Stimulated activated CD8-positive, alpha-beta memory T cell treated with anti-CD3 and anti-CD28 coated beads, Interleukin-2, amount 100 ng/mL, for 1 hour (primary cell): ENCODE results near the gene ATP5F1C.
A peak's percentile ranks its signal among the peaks of the same experiment; 100 is the strongest.
"Not testable (repeated sequence)": the region's sequence is repeated elsewhere in the genome, so short reads cannot be mapped to it uniquely, and the experiment has no call there.

Experiments
- DNase-seq, 2 donors: peaks; one replicate each; pipeline ENCODE4 v3.0.0-alpha.2; 2020; ENCODE audit warnings: low read depth in 2 of 2

The ATP5F1C gene

GRCh38 chr10:7794251-7795026, 6.5 kb downstream of the ATP5F1C start:
- no peak for DNase-seq

DNA sequence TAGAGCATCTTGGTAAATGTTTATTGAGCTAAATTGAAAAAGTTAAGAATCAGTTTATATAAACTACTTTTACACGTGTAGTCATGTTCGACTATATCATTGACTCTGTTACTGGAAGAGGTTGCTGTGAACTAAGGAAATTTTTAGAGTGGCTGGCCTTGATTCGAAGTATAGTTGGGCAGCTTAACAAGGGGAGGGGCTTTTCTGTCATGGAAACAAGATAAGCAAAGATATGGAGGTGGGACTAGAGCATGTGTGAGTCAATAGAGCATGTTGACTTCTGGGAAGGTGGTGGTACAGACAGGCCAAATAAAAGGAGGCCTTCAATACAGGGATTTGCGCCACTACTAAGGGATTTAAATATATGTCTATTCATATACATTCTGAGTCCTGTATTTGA, 7.6 kb downstream of the ATP5F1C start:
- DNase-seq = no peak

GRCh38 chr10:7797582-7797981, 9.6 kb downstream of the ATP5F1C start:
- no peak for DNase-seq

DNA sequence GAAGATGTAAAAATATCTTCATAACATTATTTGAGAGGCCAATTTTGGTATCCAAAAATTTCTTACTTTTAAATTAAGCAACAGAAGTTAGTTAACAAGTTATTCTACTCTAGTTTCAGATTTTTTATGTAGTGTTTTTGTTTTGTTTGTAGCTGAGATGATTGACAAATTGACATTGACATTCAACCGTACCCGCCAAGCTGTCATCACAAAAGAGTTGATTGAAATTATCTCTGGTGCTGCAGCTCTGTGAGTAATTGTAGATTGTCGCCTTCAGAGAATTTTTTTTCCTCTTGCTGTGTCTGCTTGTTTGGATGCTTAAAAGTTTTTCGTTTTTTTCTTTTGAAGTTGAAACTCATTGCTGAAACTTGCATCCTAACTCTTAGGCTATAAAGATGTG, 14.6 kb downstream of the ATP5F1C start:
- DNase-seq = no peak

DNA sequence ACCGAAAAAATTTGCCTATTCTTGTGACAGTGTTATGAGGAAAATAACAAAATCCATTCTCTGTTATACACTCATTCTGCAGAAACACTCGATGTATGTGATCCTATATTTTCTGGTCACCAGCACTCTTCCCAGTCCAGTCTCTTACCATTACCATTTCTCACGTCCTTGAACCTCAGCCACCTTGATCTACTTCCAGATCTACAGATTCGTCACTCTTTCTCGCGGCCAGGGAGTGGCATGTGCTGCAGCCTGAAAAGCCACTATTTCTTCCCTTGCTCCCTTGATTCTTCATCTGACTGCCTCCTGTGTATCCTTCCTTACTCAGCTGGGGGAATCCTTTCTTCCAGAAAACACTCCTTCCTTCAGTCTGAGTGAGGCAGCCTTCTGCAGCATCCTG, 16.2 kb downstream of the ATP5F1C start:
- DNase-seq = no peak

- DNase-seq = no peak
Measured at GRCh38 chr10:7804741-7805140, 16.8 kb downstream of the ATP5F1C start.

DNA sequence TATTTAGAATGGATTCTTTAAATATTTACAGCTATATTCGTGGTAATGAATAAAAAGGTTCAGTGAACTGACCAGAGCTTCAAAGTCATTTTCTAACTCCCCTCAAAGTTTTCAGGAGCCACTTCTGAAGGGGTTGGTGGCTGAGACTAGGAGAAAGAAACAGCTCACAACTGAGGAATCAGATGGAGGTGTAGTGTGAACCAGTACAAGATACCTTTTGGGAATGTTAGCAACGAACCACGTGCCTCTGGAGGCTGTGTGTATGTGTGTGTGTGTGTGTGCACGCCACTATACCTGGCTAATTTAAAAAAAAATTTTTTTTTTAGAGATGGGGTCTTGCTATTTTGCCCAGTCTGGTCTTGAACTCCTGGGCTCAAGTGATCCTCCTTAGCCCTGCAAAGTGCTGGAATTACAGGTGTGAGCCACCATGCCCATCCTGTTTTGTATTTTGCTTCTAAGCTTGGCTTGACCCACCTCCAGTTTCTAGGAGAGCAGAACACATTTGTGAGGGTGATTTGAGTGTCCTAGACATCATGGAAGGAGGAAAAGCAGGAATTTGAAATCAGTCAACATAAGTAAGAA, 20.8 kb downstream of the ATP5F1C start:
- DNase-seq = no peak

- DNase-seq = no peak
Measured at GRCh38 chr10:7810443-7810842, 22.5 kb downstream of the ATP5F1C start.

- no peak for DNase-seq
Measured at GRCh38 chr10:7811000-7811399, 23.0 kb downstream of the ATP5F1C start.

- DNase-seq = not testable (repeated sequence)
Measured at GRCh38 chr10:7811743-7812142, 23.8 kb downstream of the ATP5F1C start.

GRCh38 chr10:7813481-7813880, 25.5 kb downstream of the ATP5F1C start:
- DNase-seq = no peak

DNA sequence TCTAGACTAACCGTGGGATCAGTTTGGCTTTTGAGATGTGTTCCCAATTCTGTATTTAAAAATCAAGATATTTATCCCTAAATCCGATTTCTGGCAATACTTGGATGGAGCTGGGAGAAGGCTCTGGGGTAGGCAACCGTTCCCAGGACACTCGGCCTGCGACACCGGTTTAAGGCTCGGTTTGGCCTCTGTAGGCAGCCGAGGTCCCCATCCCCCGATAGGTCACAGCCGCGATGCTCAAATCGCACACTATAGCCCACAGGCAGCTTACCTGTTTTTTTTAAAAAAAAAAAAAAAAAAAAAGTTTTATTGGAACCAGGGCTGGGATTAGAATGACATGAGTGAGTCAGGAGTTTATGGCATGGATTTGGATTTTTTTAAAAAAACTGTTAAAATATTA, 29.6 kb downstream of the ATP5F1C start:
- no peak for DNase-seq

DNA sequence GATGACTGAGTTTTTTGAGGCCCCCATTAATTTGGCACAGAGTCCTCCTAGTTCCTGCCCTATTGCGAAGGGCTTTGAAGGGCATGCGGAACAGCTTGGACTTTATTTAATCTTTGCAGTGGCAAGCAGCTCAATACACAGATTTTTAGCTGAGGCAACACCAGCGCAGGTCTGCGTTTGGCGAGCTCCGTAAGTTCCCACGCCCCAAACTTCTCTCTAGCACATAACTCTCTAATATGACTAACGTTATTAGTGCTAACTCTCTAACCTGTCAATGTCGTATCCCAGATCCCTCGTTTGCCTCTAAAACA, 30.0 kb downstream of the ATP5F1C start:
- DNase-seq = no peak

DNA sequence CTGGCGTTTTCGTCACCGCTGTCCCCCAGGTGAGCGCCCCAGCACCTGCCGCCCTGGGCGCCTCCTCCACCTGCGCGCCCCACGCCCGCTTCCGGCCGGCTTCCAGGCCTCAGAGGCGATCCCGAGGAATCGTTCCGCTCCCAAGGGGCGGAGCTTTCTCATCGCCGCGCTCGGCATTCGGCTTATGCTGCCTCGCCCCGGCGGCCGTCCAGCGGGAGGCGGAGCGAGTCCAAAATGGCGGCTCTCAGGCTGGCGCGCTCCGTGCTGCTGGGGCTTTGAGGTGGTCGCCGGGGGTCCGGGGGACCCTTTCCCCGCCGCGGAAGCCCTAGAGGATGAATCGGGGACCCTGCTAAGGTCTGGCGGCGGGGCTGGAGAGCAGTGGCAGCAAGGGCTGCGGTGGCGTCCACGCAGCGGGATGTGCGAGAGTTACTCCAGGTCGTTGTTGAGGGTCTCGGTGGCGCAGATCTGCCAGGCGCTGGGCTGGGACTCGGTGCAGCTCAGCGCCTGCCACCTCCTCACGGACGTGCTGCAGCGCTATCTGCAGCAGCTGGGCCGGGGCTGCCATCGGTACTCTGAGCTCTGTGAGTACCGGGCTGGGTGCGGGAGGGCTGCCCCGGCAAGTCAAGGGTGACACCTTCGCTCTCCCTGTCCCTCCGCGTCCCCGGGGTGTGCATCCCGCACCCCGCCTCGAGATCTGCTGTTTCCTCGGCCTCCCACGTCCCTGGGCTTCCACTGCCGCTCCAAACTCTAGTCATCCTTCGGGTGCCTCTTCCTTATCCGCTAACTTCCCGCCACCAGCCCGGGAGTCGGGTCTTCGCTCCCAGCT, 30.5 kb downstream of the ATP5F1C start, which contains the start of gene TAF3:
Gene TAF3, plus strand, starts transcription at position 211 of the 826 bp plus-strand sequence. Its CDS starts 205 bp downstream, at position 416.
- DNase-seq = peak; percentile 81 to 86

DNA sequence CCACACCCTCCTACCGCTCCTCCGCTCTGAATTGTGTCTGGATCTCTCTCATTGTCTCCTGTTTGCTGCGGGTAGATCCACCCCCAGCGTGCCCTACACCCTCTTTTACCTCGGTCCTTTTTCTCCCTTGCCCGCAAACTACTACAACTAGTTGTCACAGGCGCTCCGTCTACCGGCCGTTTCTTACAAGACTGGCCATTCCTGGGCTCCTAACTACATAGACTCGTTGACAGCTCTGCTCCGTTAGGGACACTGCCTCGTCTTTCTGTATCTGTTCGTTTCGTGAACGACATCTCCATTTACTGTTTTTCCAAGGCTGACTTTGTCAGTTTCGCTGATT, 31.1 kb downstream of the ATP5F1C start:
- DNase-seq = no peak

DNA sequence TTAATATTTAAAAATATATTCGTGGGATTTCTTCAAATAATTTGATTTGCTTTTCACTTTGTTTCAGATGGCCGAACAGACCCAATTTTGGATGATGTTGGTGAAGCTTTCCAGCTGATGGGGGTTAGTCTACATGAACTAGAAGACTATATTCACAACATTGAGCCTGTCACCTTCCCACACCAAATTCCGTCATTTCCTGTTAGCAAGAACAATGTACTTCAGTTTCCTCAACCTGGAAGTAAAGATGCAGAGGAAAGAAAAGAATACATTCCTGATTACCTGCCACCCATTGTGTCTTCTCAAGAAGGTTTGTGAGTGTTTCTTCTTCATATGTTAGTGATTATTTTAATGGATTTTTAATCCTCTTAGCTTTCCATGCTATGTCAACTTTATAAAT, 36.3 kb downstream of the ATP5F1C start:
- no peak for DNase-seq

DNA sequence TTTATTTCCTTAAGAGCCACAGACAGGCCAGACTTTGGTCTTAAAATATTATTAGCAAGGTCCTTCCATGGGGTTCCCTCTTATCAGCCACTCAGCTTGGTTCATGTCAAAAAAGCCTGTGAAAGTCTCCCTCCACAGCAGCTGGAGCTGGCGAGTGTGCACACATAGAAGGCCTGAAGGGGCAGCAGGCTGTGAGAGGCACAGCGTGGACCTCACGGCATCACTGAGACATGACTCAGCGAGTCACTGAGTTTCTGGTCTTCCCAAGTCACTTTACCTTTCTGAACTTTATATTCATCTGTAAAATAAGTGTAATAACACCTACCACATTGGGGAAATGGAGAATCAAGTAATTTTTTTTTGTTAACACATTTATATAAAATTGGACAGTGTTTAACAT, 39.0 kb downstream of the ATP5F1C start:
- DNase-seq = no peak

- DNase-seq = no peak
Measured at GRCh38 chr10:7829289-7829834, 41.4 kb downstream of the ATP5F1C start.

DNA sequence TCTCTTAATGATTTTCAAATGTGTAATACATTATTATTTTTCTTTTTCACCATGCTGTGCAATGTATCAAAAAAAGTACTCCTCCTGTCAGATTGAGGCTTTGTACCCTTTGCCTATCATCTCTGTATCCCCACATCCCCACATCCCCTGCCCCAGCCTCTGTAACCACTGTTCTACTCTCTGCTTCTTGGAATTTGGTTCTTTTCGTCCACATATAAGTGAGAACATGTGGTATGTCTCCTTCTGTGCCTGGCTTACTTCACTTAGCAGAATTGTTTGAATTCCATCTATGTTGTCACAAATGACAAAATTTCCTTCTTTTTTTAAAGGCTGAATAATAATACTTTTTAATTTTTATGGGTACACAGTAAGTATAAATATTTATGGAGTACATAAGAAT, 44.1 kb downstream of the ATP5F1C start:
- DNase-seq = no peak

DNA sequence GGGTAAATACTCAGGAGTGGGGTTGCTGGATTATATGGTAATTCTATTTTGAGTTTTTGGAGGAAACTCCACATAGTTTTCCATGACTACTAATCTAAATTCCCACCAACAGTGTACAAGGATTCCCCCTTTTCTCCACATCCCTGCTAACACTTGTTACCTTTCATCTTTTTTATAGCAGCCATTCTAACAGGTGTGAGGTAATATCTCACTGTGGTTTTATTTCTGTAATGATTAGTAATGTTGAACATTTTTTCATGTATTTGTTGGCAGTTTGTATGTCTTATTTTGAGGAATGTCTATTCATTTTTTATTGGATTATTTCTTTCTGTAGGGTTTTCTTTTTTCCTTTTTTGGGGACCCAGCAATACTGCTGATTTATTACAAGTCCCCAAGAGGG, 45.2 kb downstream of the ATP5F1C start:
- no peak for DNase-seq

GRCh38 chr10:7834262-7834661, 46.3 kb downstream of the ATP5F1C start:
- DNase-seq = no peak

DNA sequence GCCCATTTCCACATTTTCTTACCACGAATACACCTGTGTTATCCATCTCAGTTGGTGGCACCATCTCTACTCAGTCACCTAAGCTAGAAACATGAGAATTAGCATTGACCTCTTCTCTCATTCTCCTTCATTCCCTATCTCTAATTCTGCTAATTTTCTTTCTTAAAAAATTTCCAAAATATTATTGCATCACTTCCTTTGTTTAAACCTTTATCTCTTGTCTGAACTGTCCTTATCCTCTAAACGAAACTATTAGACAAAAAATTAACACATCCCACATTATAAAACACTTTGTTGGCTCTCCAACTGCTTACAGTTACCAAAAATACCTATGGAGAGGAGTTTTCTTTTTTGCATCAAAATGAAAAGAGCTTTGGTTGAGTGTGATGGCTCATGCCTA, 48.6 kb downstream of the ATP5F1C start:
- DNase-seq = no peak

DNA sequence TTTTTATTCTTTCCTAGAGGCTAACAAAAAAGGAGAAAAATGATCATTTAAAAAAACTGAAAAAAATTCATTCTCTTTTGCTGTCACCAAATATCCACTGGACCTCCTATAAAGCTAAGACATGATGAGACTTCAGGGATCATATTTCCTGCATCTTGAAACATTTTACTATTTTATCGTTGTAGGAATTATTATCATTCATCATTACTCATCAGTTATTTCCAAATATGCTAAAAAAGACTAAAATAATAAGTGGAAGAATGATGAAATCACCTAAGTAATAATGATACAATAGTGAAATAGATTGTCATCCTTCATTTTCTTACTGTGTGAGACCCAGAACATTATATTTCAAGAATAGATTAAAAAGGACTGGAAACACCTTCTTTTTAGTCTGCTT, 58.6 kb downstream of the ATP5F1C start:
- DNase-seq = no peak
